A549 (cell line): ENCODE data around the gene HMGCLL1.

Experiments used
- EHMT2 ChIP-seq: fragments of 200-600 bp; sonication (generic); IDR thresholded peaks from 2 replicates; pipeline ENCODE4 v1.6.1; 2016; ENCODE audit warnings: antibody characterized with exemption, low read depth, mild to moderate bottlenecking, moderate library complexity
- MAZ ChIP-seq: fragments of 150-350 bp; IDR thresholded peaks from 2 replicates; pipeline ENCODE4 v1.6.1; 2014; ENCODE audit warnings: antibody characterized with exemption, low read depth, low read length, borderline replicate concordance
- RFX5 ChIP-seq: fragments of 450-650 bp; IDR thresholded peaks from 2 replicates; pipeline ENCODE4 v1.7.1; 2014; ENCODE audit warnings: antibody characterized with exemption, mild to moderate bottlenecking, moderate library complexity

DNA sequence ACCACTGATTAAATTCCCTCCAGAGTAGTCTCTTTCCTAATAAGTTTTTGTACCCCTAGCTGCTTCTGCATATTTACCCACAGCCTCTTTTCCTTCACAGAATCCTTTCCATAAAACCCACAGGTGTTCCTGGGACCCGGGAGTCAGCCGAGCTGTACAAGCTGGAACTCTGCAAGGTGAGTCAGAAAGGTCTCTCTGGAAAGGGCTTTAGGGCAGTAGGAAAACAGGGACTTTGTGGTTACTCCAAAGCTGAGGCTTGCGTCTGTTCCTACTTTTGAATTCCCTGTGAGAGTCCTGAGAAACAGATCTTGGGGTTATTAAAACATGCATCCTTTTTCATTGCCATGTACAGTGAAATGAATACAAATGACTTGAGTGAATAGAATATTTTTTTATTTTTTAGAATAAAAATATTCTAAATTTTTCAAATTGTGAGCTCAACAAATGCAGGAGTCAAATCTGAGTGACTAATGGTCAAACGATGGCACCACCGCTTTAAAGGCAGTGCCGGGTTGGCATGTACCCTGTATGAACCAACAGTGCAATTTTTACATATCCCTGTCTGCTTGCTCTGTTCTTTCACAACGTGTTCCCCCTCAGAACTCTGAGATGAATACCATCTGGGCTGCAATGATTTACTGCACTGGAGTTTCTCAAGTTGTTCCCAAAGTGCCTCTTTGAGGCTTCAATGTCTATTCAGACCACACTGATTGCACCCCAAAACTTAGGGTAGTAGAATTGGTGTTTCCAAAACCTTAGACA, 173.3 kb downstream of the HMGCLL1 start:
- TF ChIP-seq MAZ (no peak), RFX5 (no peak), EHMT2 (no peak)
